Ovary (tissue), 9 donors: ENCODE data around the gene SYDE2. TPM values are rescaled to one million over a fixed set of nuclear protein-coding genes. Genes with fewer than 3 reads are reported as not detected.
"Not testable (repeated sequence)": the region's sequence is repeated elsewhere in the genome, so short reads cannot be mapped to it uniquely, and the experiment has no call there.

Source experiments
- DNase-seq, 5 donors: peaks; one replicate each; pipeline ENCODE4 v3.0.0-alpha.2; 2019 to 2020
- H3K27ac ChIP-seq, 2 donors: fragments of 200-600 bp; one replicate each; pipeline versions ENCODE4 v1.5.1 to v1.8.0; 2019 to 2022
- H3K27me3 ChIP-seq: fragments of 200-600 bp; one replicate; pipeline ENCODE4 v1.8.0; 2022
- H3K36me3 ChIP-seq: fragments of 200-600 bp; sonication (generic); one replicate; pipeline ENCODE4 v1.5.1; 2019
- H3K4me1 ChIP-seq: one replicate; pipeline ENCODE4 v1.8.1; 2013; ENCODE audit warnings: mild to moderate bottlenecking, moderate library complexity; ENCODE audit not compliant: insufficient read depth
- H3K4me3 ChIP-seq: fragments of 200-600 bp; sonication (generic); one replicate; pipeline ENCODE4 v1.5.1; 2017
- H3K9me3 ChIP-seq, 2 donors: fragments of 200-600 bp in 1 of 2; sonication (generic) in 1 of 2; one replicate each; pipeline versions ENCODE4 v1.5.1 to v1.8.1; 2013 to 2019; ENCODE audit warnings: mild to moderate bottlenecking in 1 of 2, moderate library complexity in 1 of 2
- EP300 ChIP-seq: sonication (generic); formaldehyde crosslinking; IDR thresholded peaks from one replicate; pipeline ENCODE4 v1.6.1; 2017; ENCODE audit warnings: antibody characterized with exemption
- POLR2A ChIP-seq: fragments of 450-650 bp; IDR thresholded peaks from one replicate; pipeline ENCODE4 v1.6.1; 2017; ENCODE audit warnings: antibody characterized with exemption, mild to moderate bottlenecking, moderate library complexity
- WGBS, 3 donors: extraction: QIAGEN DNeasy Blood & Tissue Kit in 1 of 3; methylation state at CpG; one replicate each; pipeline versions ENCODE4 v1.1.5 to v1.1.7; 2013 to 2017; 5-methylcytosine and 5-hydroxymethylcytosine counted together
- intact Hi-C, 4 donors: fragments of 100-400 bp; cut with DNase I; formaldehyde crosslinking; loops; one replicate each; pipeline versions ENCODE4 v1.11.0 to v1.15.1; 2022 to 2023
- polyA plus RNA-seq, 2 donors: library from polyadenylated mRNA; stranded (reverse); fragments of 200-250 nt in 1 of 2; fragments of 350-450 nt in 1 of 2; fragmentation: Illumina TruSeq in 1 of 2; extraction: RNeasy Lipid Tissue Mini Kit (QIAGEN cat#74804) in 1 of 2; gene quantifications; one replicate each; pipeline ENCODE4 v1.2.3, GENCODE V29; 2013 to 2014
- total RNA-seq, 7 donors: library from RNA; depleted of rRNA in 2 of 7; stranded (reverse); fragments of >200 nt in 2 of 7; fragmentation: NEBNext Ultra II Directional in 3 of 7; extraction: Animal tissue kit (Norgen Biotek cat#: 25700) in 3 of 7; gene quantifications; one replicate each; pipeline versions ENCODE4 v1.1.0 to v1.2.4, GENCODE V29; 2016 to 2023
- TF ChIP-seq, protein P1 (sequence below), 3 donors: fragments of 450-650 bp in 2 of 3; fragments of 200-600 bp in 1 of 3; IDR thresholded peaks; one replicate each; pipeline versions ENCODE4 v1.5.1 to v1.8.0; 2016 to 2022; ENCODE audit warnings: antibody characterized with exemption in 3 of 3, mild to moderate bottlenecking in 1 of 3
- donor health status: DM: no; HTN: no; CAD: no; lungs with moderate emphysema.
- donor health status: DM: no; HTN: no; CAD: no.
- donor health status: Bipolar disorder and iron deficiency.
- donor health status: DM: yes; HTN: yes; CAD: no.
- donor health status: DM: no; HTN: no; CAD: no.
- donor health status: DM: yes; HTN: yes; CAD: no.

The SYDE2 gene
- total and polyA plus RNA-seq, 9 donors: 1.2 to 12.3 (median 7.7) TPM

DNA sequence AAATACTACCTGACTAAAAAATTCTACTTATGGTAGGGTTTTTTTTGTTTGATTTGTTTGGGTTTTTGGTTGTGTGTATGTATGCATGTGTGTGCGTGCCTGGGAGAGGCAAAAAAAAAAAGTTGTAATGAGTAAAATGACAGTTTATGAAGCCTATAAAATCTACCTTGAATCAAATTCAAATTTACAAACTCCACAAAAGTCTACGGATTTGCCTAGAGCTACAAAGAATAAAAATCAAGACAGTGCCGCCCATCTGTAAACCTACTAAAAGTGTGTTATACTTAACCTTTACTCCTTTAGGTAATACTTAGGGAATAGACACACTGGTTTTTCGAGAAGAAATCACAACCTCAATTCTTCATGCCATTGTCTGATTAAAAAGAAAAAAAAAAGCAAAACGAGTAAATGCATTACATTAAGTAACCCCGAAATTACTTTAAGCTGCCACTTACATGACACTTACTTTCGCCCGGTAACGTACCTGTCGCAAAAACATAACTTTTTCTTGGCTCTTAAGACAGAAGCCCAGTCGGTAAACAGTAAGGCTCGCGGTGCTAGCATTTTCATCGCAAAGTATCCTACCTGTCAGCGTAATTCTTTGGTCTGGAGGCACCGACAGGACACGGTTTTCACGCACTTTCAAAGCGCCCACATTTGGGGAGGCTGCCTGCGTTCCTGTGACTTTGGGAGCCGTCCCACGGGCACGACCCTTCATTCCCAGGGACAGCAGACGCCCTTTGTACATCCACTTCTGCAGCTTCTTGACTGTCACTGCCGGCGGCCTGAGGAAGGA is 951 bp downstream of the SYDE2 start:
- Histone ChIP-seq H3K36me3 (no peaks in the 10 kb centered on the region), H3K9me3 (no peaks in the 10 kb centered on the region), H3K27me3 (no peaks in the 10 kb centered on the region), H3K4me3 (peak overlapping the region; percentile 98), H3K4me1 (no peaks in the 10 kb centered on the region), H3K27ac (peak overlapping the region; percentile 80 to 96)
- DNase-seq: no peak
- WGBS, 3 donors: 7 to 11% (median 8%) methylated on average over 26 of the region's 26 CpGs
- TF ChIP-seq EP300 (no peak), POLR2A (no peak)
- TF ChIP-seq, protein P1, sequence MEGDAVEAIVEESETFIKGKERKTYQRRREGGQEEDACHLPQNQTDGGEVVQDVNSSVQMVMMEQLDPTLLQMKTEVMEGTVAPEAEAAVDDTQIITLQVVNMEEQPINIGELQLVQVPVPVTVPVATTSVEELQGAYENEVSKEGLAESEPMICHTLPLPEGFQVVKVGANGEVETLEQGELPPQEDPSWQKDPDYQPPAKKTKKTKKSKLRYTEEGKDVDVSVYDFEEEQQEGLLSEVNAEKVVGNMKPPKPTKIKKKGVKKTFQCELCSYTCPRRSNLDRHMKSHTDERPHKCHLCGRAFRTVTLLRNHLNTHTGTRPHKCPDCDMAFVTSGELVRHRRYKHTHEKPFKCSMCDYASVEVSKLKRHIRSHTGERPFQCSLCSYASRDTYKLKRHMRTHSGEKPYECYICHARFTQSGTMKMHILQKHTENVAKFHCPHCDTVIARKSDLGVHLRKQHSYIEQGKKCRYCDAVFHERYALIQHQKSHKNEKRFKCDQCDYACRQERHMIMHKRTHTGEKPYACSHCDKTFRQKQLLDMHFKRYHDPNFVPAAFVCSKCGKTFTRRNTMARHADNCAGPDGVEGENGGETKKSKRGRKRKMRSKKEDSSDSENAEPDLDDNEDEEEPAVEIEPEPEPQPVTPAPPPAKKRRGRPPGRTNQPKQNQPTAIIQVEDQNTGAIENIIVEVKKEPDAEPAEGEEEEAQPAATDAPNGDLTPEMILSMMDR (IDR thresholded peaks at IDR 0.05): no peak
- intact Hi-C loops: no loop called here

- intact Hi-C loops: no loop called here
- 42 to 45% (median 44%) methylated on average over 2 of the region's 2 CpGs for WGBS, 3 donors
These were observed 2.0 kb downstream of the SYDE2 start for GRCh38 chr1:85198864-85199263.

GRCh38 chr1:85196358-85196757 is 4.5 kb downstream of the SYDE2 start:
- H3K4me3 ChIP-seq: no peak overlapping the region
- H3K9me3 ChIP-seq: no peaks in the 10 kb centered on the region
- no peak for TF ChIP-seq POLR2A
- TF ChIP-seq, protein P1 (IDR thresholded peaks at IDR 0.05): no peak
- no peak for TF ChIP-seq EP300
- H3K4me1 ChIP-seq: no peaks in the 10 kb centered on the region
- H3K27me3 ChIP-seq: no peaks in the 10 kb centered on the region
- DNase-seq: no peak
- H3K27ac ChIP-seq: no peak overlapping the region
- H3K36me3 ChIP-seq: no peaks in the 10 kb centered on the region
- intact Hi-C loops: no loop called here

More at GRCh38 chr1:85198864-85199263, 2.0 kb downstream of the SYDE2 start:
- DNase-seq: no peak
- Histone ChIP-seq H3K27ac (no peak overlapping the region), H3K27me3 (no peaks in the 10 kb centered on the region), H3K36me3 (no peaks in the 10 kb centered on the region), H3K4me1 (no peaks in the 10 kb centered on the region), H3K9me3 (no peaks in the 10 kb centered on the region), H3K4me3 (peak overlapping the region; percentile 98)
- TF ChIP-seq POLR2A (no peak), EP300 (no peak)
- TF ChIP-seq, protein P1 (IDR thresholded peaks at IDR 0.05): no peak

- TF ChIP-seq, protein P1 (IDR thresholded peaks at IDR 0.05): no peak
- no peak for TF ChIP-seq EP300
- TF ChIP-seq POLR2A: no peak
- 68 to 75% (median 71%) methylated on average over 2 of the region's 2 CpGs for WGBS, 3 donors
These were observed 5.1 kb downstream of the SYDE2 start for GRCh38 chr1:85195703-85196102.

GRCh38 chr1:85192129-85192528 is 8.7 kb downstream of the SYDE2 start:
- H3K4me3 ChIP-seq, H3K27me3 ChIP-seq, H3K27ac ChIP-seq: not testable (repeated sequence)

More at GRCh38 chr1:85195703-85196102, 5.1 kb downstream of the SYDE2 start:
- Histone ChIP-seq H3K4me3 (no peak overlapping the region), H3K4me1 (no peaks in the 10 kb centered on the region), H3K27ac (no peak overlapping the region), H3K36me3 (no peaks in the 10 kb centered on the region), H3K9me3 (no peaks in the 10 kb centered on the region), H3K27me3 (no peaks in the 10 kb centered on the region)
- no peak for DNase-seq
- intact Hi-C loops: no loop called here

More at GRCh38 chr1:85192129-85192528, 8.7 kb downstream of the SYDE2 start:
- H3K4me1 ChIP-seq, intact Hi-C loops, H3K9me3 ChIP-seq, H3K36me3 ChIP-seq, DNase-seq: not testable (repeated sequence)
